ENCODE data around the gene TTC19. TPM values are rescaled to one million over a fixed set of nuclear protein-coding genes. Genes with fewer than 3 reads are reported as not detected.

Gene TTC19
- 10 to 100 TPM; 56.9 to 81.2 (median 63.3) TPM for total RNA-seq

- 0% methylated on average over 40 to 64 of the region's 91 CpGs for WGBS, 2 donors
These were observed at the start of gene TTC19, which contains the start of gene ZSWIM7 for GRCh38 chr17:15999141-15999973. Gene TTC19 (plus strand): TSS chr17:15999824. CDS start chr17:15999849, 25 bp downstream. Gene ZSWIM7 (minus strand): TSS chr17:15999704. CDS start chr17:15999594, 110 bp downstream.

GRCh38 chr17:15951368-15952047, 48.1 kb upstream of the TTC19 start:
- no peak overlapping the region for H3K4me3 ChIP-seq (ENCODE audit: low read depth, poor library complexity, severe bottlenecking)
- DNase-seq (ENCODE audit: low spot score in 2 of 2), result no peak
- WGBS, 2 donors, result 91 to 95% methylated on average over 4 to 6 of the region's 6 CpGs
- TF ChIP-seq CTCF (IDR thresholded peaks at IDR 0.05) (no peak), POLR2A (IDR thresholded peaks at IDR 0.05) (no peak)
- intact Hi-C loops (cut with DNase I; ENCODE audit: low total_unique reads), result no loop called here

More at GRCh38 chr17:15999141-15999973, at the start of gene TTC19, which contains the start of gene ZSWIM7:
- peak; percentile 94 to 99 for DNase-seq (ENCODE audit: low spot score in 2 of 2)
- H3K4me3 ChIP-seq (ENCODE audit: low read depth, poor library complexity, severe bottlenecking), result peak within 1 kb of the TSS; percentile 62
- TF ChIP-seq POLR2A (IDR thresholded peaks at IDR 0.05) (peak in 1 of 2 donors; percentile 74), CTCF (IDR thresholded peaks at IDR 0.05) (no peak)
- intact Hi-C loops (cut with DNase I; ENCODE audit: low total_unique reads), result no loop called here

GRCh38 chr17:15952048-15952532, 47.5 kb upstream of the TTC19 start:
- WGBS, 2 donors, result 85% methylated on average over 7 of the region's 7 CpGs
- TF ChIP-seq CTCF (IDR thresholded peaks at IDR 0.05), result no peak
- TF ChIP-seq POLR2A (IDR thresholded peaks at IDR 0.05), result no peak
- H3K4me3 ChIP-seq (ENCODE audit: low read depth, poor library complexity, severe bottlenecking), result no peak overlapping the region
- no peak for DNase-seq (ENCODE audit: low spot score in 2 of 2)
- intact Hi-C loops (cut with DNase I; ENCODE audit: low total_unique reads), result no loop called here

DNA sequence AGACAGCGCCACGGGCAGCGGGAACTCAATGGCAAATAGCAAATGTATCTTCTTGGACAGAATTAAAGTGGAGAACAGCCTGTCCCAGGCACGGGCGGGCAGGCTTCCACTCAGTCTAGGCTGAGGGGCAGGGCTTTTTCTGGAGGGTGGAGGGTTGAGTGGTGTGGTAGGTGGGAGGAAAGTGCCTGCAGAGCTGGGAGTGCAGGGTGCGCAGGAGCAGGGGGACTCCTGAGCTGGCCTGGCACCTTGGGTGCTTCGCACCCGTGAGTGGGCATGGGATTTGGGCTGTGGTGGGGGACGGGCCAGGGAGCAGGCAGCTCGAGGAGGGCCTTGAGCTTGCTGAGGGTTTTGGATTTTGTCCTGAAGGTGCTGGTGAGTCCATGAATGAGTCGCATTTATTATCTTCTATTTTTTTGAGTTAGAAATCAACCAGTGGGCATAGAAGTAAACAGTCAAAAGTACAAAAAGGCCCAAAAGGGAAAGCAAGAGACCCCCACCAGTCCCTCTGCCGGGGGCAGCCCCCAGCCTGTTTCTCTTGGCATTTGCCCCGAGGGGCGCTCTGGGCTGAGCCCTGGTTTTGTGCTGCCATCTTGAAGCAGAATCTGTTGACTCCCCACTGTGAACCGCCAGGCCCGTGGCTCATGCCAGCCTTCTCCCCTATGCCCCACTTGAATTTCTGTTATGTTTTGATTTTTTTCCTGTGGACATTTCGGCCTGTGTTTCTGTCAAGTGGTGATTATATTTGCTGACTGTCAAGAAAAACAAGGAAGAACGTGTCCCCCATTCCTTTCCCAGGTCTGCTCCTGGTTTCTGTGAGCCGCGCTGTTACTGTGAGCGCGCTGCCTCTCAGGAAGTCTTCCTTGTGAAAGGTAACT, 46.5 kb upstream of the TTC19 start:
- DNase-seq (ENCODE audit: low spot score in 2 of 2), result no peak
- intact Hi-C loops (cut with DNase I; ENCODE audit: low total_unique reads), result no loop called here
- TF ChIP-seq POLR2A (IDR thresholded peaks at IDR 0.05) (no peak), CTCF (IDR thresholded peaks at IDR 0.05) (no peak)
- 80 to 81% methylated on average over 22 of the region's 22 CpGs for WGBS, 2 donors
- H3K4me3 ChIP-seq (ENCODE audit: low read depth, poor library complexity, severe bottlenecking), result no peak overlapping the region

DNA sequence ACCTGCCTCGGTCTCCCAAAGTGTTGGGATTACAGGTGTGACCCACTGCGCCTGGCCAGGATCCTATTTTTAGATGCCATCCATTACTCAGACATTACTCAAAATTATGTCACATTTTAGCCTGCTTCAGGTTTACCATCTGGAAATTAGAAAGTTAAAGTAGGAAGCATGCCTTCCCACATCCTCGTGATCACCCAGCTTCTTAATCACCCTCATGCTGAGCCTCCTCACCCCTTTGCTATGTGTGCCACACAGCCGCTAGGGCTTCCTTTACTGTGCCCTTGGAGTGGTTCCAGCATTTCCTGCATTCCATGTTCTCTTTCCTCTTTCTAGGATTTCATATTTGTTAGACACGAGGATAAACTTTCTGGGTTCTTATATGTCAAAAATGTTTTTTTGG, 45.4 kb upstream of the TTC19 start:
- intact Hi-C loops (cut with DNase I; ENCODE audit: low total_unique reads), result no loop called here
- DNase-seq (ENCODE audit: low spot score in 2 of 2), result no peak
- H3K4me3 ChIP-seq (ENCODE audit: low read depth, poor library complexity, severe bottlenecking), result no peak overlapping the region
- TF ChIP-seq CTCF (IDR thresholded peaks at IDR 0.05) (no peak), POLR2A (IDR thresholded peaks at IDR 0.05) (no peak)
- WGBS, 2 donors, result 52 to 62% methylated on average over 5 of the region's 5 CpGs
